Keratinocyte (primary cell): ENCODE results near the gene HPX.

ENCODE experiments used
- EZH2 ChIP-seq: IDR thresholded peaks from one replicate; pipeline ENCODE4 v1.6.1; 2012; ENCODE audit warnings: inconsistent platforms, mild to moderate bottlenecking, low read length, moderate library complexity
- TF ChIP-seq, protein P1 (sequence below), 3 experiments: IDR thresholded peaks in 1 of 3; conservative IDR thresholded peaks in 1 of 3; optimal IDR thresholded peaks in 1 of 3; 2 replicates in 2 of 3; 3 replicates in 1 of 3; pipeline versions ENCODE3 to v1.5.1; 2011; ENCODE audit warnings: low read length in 3 of 3, mild to moderate bottlenecking in 3 of 3, moderate library complexity in 2 of 3, control low read depth in 1 of 3, inconsistent platforms in 1 of 3; ENCODE audit not compliant: insufficient read depth in 2 of 3; ENCODE audit errors: extremely low read depth in 1 of 3

DNA sequence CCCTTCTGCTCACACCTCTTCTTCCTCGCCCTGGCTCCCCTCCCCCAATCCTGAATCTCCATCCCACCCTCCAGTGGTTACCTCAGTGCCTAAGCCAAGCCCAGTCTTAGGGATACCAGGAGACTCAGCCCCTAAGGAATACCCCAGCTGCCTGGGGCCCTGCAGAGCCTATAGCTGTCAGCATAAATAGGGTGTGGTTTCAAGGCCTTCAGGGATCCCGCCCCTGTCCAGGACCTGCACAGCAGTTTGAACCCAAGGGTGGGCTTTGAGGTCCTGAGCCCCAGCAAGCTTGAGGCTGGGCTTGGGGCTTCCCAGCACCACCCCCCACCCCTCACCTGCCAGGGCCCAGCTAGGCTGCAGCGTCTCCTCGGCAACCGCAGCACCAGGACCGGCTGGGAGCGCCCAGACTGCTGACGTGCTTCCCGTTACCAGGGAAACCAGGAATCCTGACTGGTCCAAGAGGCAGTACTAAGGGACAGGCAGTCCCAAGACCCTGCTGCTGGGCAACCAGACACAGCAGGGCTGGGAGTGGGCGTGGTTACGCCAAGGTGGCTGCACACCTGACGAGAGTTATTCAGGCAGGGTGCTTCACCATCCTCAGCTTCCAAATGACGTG is 35.6 kb downstream of the HPX start:
- TF ChIP-seq, protein P1, sequence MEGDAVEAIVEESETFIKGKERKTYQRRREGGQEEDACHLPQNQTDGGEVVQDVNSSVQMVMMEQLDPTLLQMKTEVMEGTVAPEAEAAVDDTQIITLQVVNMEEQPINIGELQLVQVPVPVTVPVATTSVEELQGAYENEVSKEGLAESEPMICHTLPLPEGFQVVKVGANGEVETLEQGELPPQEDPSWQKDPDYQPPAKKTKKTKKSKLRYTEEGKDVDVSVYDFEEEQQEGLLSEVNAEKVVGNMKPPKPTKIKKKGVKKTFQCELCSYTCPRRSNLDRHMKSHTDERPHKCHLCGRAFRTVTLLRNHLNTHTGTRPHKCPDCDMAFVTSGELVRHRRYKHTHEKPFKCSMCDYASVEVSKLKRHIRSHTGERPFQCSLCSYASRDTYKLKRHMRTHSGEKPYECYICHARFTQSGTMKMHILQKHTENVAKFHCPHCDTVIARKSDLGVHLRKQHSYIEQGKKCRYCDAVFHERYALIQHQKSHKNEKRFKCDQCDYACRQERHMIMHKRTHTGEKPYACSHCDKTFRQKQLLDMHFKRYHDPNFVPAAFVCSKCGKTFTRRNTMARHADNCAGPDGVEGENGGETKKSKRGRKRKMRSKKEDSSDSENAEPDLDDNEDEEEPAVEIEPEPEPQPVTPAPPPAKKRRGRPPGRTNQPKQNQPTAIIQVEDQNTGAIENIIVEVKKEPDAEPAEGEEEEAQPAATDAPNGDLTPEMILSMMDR (optimal IDR thresholded peaks at IDR 0.05 in 1 of 3, IDR thresholded peaks at IDR 0.05 in 1 of 3, conservative IDR thresholded peaks at IDR 0.05 in 1 of 3; ENCODE audit: extremely low read depth in 1 of 3, insufficient read depth in 2 of 3, low read length in 3 of 3): no peak
- TF ChIP-seq EZH2: no peak
